IPS-18c (cell line): Measurements from ENCODE around the gene HPS3.

Source experiments
- H3K4me3 ChIP-seq: 2 replicates; pipeline ENCODE4 v1.7.0; 2013; ENCODE audit warnings: low read depth, mild to moderate bottlenecking, low read length, moderate library complexity; ENCODE audit not compliant: insufficient read depth
- H3K9me3 ChIP-seq: one replicate; pipeline ENCODE4 v1.6.1; 2013; ENCODE audit warnings: mild to moderate bottlenecking, low read length, moderate library complexity; ENCODE audit not compliant: control insufficient read depth, insufficient read depth

HPS3 gene

GRCh38 chr3:149114458-149114857 is 15.0 kb upstream of the HPS3 start:
- Histone ChIP-seq H3K4me3 (no peak overlapping the region), H3K9me3 (no peaks in the 10 kb centered on the region)

DNA sequence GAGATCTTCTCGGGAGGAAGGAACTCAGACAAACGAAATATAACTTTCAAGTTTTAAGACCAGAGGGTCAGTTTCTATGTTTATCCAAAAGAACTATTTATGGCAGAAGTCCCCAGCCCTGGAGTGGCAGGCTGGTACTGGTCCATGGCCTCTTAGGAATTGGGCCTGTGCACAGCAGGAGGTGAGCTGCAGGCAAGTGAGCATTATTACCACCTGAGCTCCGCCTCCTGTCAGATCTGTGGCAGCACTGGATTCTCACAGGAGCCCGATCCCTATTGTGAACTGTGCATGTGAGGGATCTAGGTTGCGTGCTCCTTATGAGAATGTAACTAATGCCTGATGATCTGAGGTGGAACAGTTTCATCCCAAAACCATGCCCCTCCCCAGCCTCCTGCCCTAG is 14.3 kb upstream of the HPS3 start:
- no peaks in the 10 kb centered on the region for H3K9me3 ChIP-seq
- H3K4me3 ChIP-seq, result no peak overlapping the region

DNA sequence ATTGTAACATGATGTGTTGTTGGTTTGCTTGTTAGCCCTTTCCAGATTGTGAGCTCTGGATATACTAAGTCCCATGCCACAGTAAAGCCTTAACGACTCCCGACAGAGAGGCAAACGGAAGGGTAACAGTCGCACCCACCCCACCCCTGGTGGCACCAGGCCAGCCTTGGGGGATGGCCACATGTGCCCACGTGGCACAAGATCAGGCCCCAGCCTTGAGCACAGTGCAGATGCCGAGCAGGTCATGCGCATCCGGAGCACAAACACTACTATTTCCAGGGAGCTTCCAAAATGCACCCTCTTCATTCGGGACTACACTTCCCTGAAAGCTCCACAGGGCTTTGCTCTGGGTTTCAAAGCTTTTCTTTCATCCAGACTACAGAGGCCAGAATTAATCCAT is 10.7 kb upstream of the HPS3 start:
- Histone ChIP-seq H3K9me3 (no peaks in the 10 kb centered on the region), H3K4me3 (no peak overlapping the region)

GRCh38 chr3:149119466-149119865 is 10.0 kb upstream of the HPS3 start:
- Histone ChIP-seq H3K4me3 (no peak overlapping the region), H3K9me3 (no peaks in the 10 kb centered on the region)

DNA sequence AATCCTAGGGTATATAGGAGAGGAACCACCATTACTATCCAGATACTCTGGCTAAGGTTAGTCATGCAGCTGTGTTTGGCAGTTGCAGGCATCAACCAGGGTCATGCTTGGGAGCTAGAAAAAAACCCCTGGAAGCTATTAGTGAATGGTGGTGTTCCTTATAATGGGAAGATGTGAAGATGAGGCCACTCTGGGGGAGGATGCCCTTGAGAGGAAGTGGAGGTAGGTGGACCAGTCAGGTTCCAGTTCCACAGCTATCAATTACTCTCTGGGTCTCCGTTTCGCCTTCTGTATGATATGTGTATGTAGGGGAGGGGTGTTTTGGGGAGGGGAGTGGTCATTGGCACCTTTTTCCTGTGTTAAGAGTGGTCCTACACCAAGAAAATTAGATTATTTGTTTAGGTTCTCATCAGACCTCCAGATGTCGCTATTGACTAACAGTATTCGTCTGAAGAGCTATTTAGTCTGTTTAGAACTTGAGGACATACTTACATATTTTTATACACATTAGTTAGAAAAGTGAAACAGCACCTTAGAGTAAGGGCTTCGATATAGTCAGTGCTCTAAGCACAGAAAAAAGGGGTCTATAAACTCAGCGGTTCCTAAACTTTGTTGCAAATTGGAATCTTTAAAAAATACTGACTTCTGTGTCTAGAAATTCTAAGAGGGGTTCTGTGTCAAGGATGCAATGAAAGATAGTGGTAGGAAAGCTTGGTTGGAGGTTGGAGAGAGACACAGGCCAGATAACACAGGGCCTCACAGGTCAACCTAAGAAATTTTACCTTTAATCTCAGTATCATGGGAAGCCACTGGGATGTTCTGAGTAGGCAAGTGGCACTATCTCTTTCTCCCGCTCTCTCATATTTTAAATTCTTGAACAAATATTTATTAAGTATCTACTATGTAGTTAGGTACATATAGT is 9.1 kb upstream of the HPS3 start:
- no peaks in the 10 kb centered on the region for H3K9me3 ChIP-seq
- no peak overlapping the region for H3K4me3 ChIP-seq

GRCh38 chr3:149122721-149123578 is 6.5 kb upstream of the HPS3 start:
- no peaks in the 10 kb centered on the region for H3K9me3 ChIP-seq
- H3K4me3 ChIP-seq, result no peak overlapping the region

DNA sequence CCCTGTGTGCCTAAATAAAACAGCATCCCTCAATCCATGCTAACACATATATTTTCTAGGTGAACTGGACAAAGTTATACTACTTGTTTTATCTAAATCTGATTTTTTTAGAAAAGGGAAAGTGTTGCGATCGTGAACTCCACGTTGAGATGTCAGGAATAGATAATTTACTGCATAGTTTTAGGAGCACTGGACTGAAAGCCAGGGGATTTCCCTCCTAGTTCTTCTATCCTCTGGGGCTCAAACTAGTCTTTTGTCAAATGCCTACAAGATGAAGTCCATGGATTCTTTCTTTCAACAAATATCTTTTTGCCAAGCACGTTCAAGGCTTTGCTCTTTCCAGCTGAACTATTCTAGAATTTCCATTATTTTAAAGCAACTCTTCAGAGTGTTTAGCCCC is 617 bp upstream of the HPS3 start:
- peak overlapping the region; percentile 98; the same call in 1 of the 2 replicates for H3K4me3 ChIP-seq
- H3K9me3 ChIP-seq, result no peaks in the 10 kb centered on the region

- no peak overlapping the region; the same call in 1 of the 2 replicates for H3K4me3 ChIP-seq
- H3K9me3 ChIP-seq, result no peaks in the 10 kb centered on the region
Observed at GRCh38 chr3:149131589-149131988, 2.2 kb downstream of the HPS3 start.

GRCh38 chr3:149134575-149134974 is 5.1 kb downstream of the HPS3 start:
- H3K9me3 ChIP-seq, result no peaks in the 10 kb centered on the region
- no peak overlapping the region for H3K4me3 ChIP-seq

DNA sequence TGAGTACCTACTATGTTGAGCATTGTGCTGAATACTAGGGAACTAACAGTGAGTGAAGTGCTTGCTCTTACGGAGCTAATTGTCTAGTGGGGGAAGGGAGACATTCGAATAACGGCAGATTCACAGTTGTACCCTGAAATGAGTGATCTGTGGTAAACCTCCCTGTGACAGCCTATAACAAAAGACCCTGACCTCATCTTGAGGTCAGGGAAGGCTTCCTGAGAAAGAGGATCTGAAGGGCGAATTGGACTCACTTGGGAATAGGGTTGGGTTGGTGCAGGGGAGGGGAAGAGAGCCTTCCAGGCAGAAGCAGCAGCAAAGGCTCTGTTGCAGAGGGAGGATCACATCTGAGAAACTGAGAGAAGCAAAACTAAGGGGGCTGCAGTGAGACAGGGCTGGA is 13.2 kb downstream of the HPS3 start:
- H3K4me3 ChIP-seq, result no peak overlapping the region
- no peaks in the 10 kb centered on the region for H3K9me3 ChIP-seq

- no peaks in the 10 kb centered on the region for H3K9me3 ChIP-seq
- H3K4me3 ChIP-seq, result no peak overlapping the region
Observed at GRCh38 chr3:149145356-149145755, 15.9 kb downstream of the HPS3 start.

DNA sequence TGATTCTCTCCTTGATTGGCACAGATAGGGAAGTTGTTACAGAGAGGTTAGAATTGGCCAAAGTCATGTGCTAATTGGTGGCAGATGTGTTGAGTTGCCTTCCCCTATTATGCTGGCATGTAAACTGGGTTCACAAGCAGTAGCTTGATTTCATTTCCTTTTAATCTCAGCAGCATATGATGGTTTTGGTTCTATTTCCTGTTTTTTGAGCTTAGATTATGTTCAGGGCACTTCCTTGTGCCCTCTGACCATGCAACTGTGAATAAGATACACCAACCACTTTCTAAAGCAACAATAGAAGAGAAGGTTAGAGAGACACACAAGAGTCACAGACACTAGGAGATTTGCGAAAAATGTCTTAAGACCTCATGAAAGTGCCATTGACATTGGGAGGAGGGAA is 16.5 kb downstream of the HPS3 start:
- H3K9me3 ChIP-seq, result no peaks in the 10 kb centered on the region
- H3K4me3 ChIP-seq, result no peak overlapping the region

DNA sequence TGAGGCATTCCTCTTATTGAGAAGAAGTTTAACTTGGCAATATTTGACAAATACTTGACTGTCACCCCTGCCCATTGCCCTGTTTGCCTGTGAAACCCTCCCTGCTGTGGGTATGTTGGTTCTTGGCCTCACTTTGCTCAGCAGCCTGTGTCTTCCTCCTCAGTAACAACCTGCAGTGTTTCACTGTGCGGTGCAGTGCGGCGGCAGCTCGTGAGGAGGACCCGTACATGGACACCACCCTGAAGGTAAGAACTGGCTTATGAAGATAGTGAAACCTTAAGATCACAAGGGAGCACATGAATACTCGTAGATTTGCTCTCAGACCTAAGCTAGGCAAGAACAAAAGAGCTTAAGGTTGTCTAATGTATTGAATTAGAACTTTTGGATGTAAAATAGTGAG is 21.0 kb downstream of the HPS3 start:
- H3K4me3 ChIP-seq, result no peak overlapping the region

DNA sequence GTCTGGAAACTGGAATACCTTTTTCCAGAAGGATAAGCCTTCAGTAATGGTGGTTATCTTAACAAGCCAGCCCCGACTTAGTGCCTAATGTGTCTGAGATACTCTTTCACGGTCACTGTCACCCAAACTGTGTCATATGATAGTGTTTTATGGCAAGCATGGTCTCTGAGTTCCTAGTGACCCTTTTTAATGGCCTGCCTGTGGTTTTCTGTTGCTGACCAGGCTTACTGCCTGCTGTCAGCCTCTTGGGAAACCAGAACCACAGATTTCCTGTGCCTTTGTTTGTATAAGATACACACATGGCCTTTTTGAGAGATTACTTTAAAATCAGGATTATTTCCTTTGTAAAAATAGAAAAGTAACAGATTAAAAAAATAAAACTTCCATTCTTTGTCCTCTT is 22.4 kb downstream of the HPS3 start:
- Histone ChIP-seq H3K9me3 (no peaks in the 10 kb centered on the region), H3K4me3 (no peak overlapping the region)

More for the DNA sequence above, 21.0 kb downstream of the HPS3 start:
- H3K9me3 ChIP-seq, result no peaks in the 10 kb centered on the region

GRCh38 chr3:149152420-149152819 is 23.0 kb downstream of the HPS3 start:
- H3K9me3 ChIP-seq, result no peaks in the 10 kb centered on the region
- H3K4me3 ChIP-seq, result no peak overlapping the region

GRCh38 chr3:149153402-149153801 is 24.0 kb downstream of the HPS3 start:
- H3K4me3 ChIP-seq, result no peak overlapping the region
- H3K9me3 ChIP-seq, result no peaks in the 10 kb centered on the region

DNA sequence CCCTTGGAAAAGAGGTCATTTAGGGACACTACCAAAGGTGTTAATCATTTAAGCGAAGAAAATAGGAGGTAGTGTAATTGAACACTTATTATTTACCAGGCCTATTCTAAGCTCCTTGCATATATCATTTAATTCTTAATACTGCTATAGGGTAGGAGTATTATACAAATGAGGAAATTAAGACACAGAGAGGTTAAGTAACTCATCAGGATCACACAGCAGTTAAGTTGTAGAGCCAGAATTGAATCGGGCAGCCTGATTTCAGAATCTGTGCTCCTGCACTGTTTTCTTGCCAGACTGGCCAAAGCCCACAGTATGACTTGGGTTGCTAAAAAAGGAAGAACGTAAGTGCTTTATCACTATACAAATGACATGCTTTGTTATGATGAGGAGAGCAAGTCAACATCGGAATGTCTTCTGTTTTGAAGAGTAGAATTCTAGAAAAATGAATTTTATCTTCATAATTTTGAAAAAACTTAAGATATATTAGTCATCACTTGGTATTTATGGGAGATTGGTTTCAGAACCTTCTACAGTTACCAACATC is 31.4 kb downstream of the HPS3 start:
- Histone ChIP-seq H3K4me3 (no peak overlapping the region), H3K9me3 (no peaks in the 10 kb centered on the region)

DNA sequence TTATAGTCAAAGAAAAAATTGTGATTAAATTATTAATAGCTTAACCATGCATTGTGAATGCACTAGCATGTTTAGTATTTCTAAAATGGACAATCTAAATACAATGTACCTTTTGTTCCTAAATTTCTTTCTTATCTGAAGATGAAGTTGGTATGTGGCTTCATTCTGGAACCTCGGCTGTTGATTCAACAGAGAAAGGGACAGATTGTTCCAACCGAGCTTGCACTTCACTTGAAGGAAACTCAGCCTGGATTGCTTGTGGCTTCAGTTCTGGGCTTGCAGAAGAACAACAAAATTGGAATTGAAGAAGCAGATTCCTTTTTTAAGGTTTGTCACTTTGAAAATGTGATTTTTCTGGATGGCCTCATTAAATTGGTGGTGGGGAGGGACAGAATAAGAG is 32.6 kb downstream of the HPS3 start:
- Histone ChIP-seq H3K4me3 (no peak overlapping the region), H3K9me3 (no peaks in the 10 kb centered on the region)
